GM12878 (cell line): ENCODE results near the gene TRIM7. TPM values are rescaled to one million over a fixed set of nuclear protein-coding genes. Genes with fewer than 3 reads are reported as not detected.

Experiments
- EGR1 ChIP-seq, 2 experiments: IDR thresholded peaks; 1 replicate in 1 of 2; 2 replicates in 1 of 2; pipeline ENCODE4 v1.6.1; 2011 to 2012; ENCODE audit warnings: low read depth in 2 of 2, low read length in 2 of 2, borderline replicate concordance in 1 of 2, mild to moderate bottlenecking in 1 of 2, moderate library complexity in 1 of 2
- HDAC2 ChIP-seq: fragments of 200-600 bp; sonication (generic); IDR thresholded peaks from 2 replicates; pipeline ENCODE4 v1.6.1; 2017
- HDGF ChIP-seq: fragments of 450-650 bp; IDR thresholded peaks from 2 replicates; pipeline ENCODE4 v1.6.1; 2016; ENCODE audit warnings: antibody characterized with exemption
- MYC ChIP-seq: IDR thresholded peaks from 2 replicates; pipeline ENCODE4 v1.6.1; 2011; ENCODE audit warnings: mild to moderate bottlenecking, low read length, moderate library complexity, inconsistent platforms; ENCODE audit not compliant: insufficient read depth, insufficient replicate concordance, insufficient read length, severe bottlenecking
- NFYA ChIP-seq: IDR thresholded peaks from 2 replicates; pipeline ENCODE4 v1.6.1; 2011; ENCODE audit warnings: low read depth, mild to moderate bottlenecking, low read length, improper control_type of control experiment, borderline replicate concordance
- RAD51 ChIP-seq: fragments of 450-650 bp; IDR thresholded peaks from 2 replicates; pipeline ENCODE4 v1.6.1; 2016; ENCODE audit warnings: moderate library complexity, mild to moderate bottlenecking, inconsistent platforms
- SKIL ChIP-seq: fragments of 450-650 bp; IDR thresholded peaks from 2 replicates; pipeline ENCODE4 v1.6.1; 2017; ENCODE audit warnings: mild to moderate bottlenecking, low read depth, inconsistent platforms; ENCODE audit not compliant: poor library complexity, severe bottlenecking
- TBL1XR1 ChIP-seq: IDR thresholded peaks from 2 replicates; pipeline ENCODE4 v1.6.1; 2012; ENCODE audit warnings: low read depth, low read length, improper control_type of control experiment
- TCF7 ChIP-seq: IDR thresholded peaks from 2 replicates; pipeline ENCODE4 v1.6.1; 2014; ENCODE audit warnings: antibody characterized with exemption, borderline replicate concordance
- ZNF384 ChIP-seq: IDR thresholded peaks from 2 replicates; pipeline ENCODE4 v1.6.1; 2012; ENCODE audit warnings: low read depth, mild to moderate bottlenecking, low read length, improper control_type of control experiment, borderline replicate concordance
- ZNF592 ChIP-seq: fragments of 450-650 bp; IDR thresholded peaks from 2 replicates; pipeline ENCODE4 v1.6.1; 2017; ENCODE audit warnings: mild to moderate bottlenecking, moderate library complexity
- polyA plus RNA-seq, 11 experiments: library from polyadenylated mRNA; depleted of rRNA in 4 of 11; unstranded in 6 of 11; stranded (reverse) in 5 of 11; fragments of >200 nt; fragmentation: Nextera tagmentation in 4 of 11; fragmentation: Illumina TruSeq in 1 of 11; extraction: Ambion mirVana in 4 of 11; extraction: Trizol in 1 of 11; gene quantifications; 1 replicate in 1 of 11; 2 replicates in 10 of 11; pipeline versions ENCODE4 v1.2.1 to v1.2.3, GENCODE V29; 2011 to 2016; ENCODE audit warnings: inconsistent platforms in 2 of 11, missing spikeins in 2 of 11, low read depth in 1 of 11
- total RNA-seq, 4 experiments: library from RNA; depleted of rRNA in 3 of 4; stranded (reverse); fragments of >200 nt in 3 of 4; fragmentation: Illumina TruSeq in 1 of 4; extraction: Trizol in 1 of 4; gene quantifications; 2 replicates each; pipeline versions ENCODE4 v1.2.1 to v1.2.3, GENCODE V29; 2013 to 2021
- TF ChIP-seq, protein P1 (sequence below): IDR thresholded peaks from 2 replicates; pipeline ENCODE4 v1.6.1; 2011; ENCODE audit warnings: low read depth, mild to moderate bottlenecking, low read length, moderate library complexity, borderline replicate concordance; ENCODE audit errors: extremely low read depth

TRIM7 gene
- total and polyA plus RNA-seq, 10 of the 15 experiments (the other 5 are each of a cell fraction or from before 2014, with no cell fraction given): 0.02 to 1.6 (median 0.41) TPM

GRCh38 chr5:181205761-181206649, 1.0 kb upstream of the TRIM7 start (continued):
- no peak for TF ChIP-seq SKIL
- no peak for TF ChIP-seq TBL1XR1
- TF ChIP-seq NFYA: no peak
- no peak for TF ChIP-seq HDAC2
- TF ChIP-seq, protein P1, sequence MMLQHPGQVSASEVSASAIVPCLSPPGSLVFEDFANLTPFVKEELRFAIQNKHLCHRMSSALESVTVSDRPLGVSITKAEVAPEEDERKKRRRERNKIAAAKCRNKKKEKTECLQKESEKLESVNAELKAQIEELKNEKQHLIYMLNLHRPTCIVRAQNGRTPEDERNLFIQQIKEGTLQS: no peak
- TF ChIP-seq ZNF592: no peak
- TF ChIP-seq TCF7: no peak
- no peak for TF ChIP-seq RAD51
- TF ChIP-seq HDGF: 0 out of 2 replicates have a peak, but pooled peaks have one; percentile 16
- TF ChIP-seq MYC: no peak
- TF ChIP-seq ZNF384: no peak
- TF ChIP-seq EGR1 (IDR thresholded peaks at IDR 0.05; ENCODE audit: borderline replicate concordance in 1 of 2, low read depth in 2 of 2, low read length in 2 of 2): no peak
